Measurements from ENCODE around the gene LOXL1. TPM values are rescaled to one million over a fixed set of nuclear protein-coding genes. Genes with fewer than 3 reads are reported as not detected.

Gene LOXL1
- total and polyA plus RNA-seq, 9 of the 15 experiments (the other 6 are each of a cell fraction or from before 2014, with no cell fraction given): 0.14 TPM; not detected in 8

GRCh38 chr15:73921254-73921925 is 4.9 kb upstream of the LOXL1 start:
- Histone ChIP-seq H3K27me3 (ENCODE audit: control insufficient read depth in 2 of 2, insufficient read depth in 2 of 2, low read length in 2 of 2) (peaks cover 0 to 23% of the 10 kb centered on the region in 2 experiments; a peak in 2 of 5 replicates), H3K9ac (ENCODE audit: insufficient read depth in 1 of 2, low read depth in 2 of 2, low read length in 2 of 2) (no peak overlapping the region), H3K36me3 (ENCODE audit: control insufficient read depth, insufficient read depth, low read length) (no peaks in the 10 kb centered on the region), H4K20me1 (replicated peaks; ENCODE audit: control insufficient read depth, insufficient read depth, low read length) (no peaks in the 10 kb centered on the region), H3K4me3 (no peak overlapping the region), H3K9me1 (ENCODE audit: control insufficient read depth, insufficient read depth, low read length) (no peaks in the 10 kb centered on the region), H3K4me1 (replicated peaks in 1 of 2; ENCODE audit: control insufficient read depth in 2 of 2, insufficient read depth in 2 of 2, low read length in 2 of 2) (peaks cover 0 to 9% of the 10 kb centered on the region in 2 experiments; a peak in 4 of 5 replicates), H3K4me2 (ENCODE audit: insufficient read depth, low read length) (no peak overlapping the region), H2AFZ (ENCODE audit: low read depth, low read length) (no peak overlapping the region), H3K79me2 (ENCODE audit: control insufficient read depth, insufficient read depth, low read length) (no peaks in the 10 kb centered on the region), H3K27ac (ENCODE audit: extremely low read depth, low read depth, low read length) (no peak overlapping the region), H3K9me3 (replicated peaks; ENCODE audit: control insufficient read depth, insufficient read depth, low read depth, low read length) (no peaks in the 10 kb centered on the region)
- TF ChIP-seq PKNOX1 (IDR thresholded peaks at IDR 0.05): peak; percentile 30; the same call in 1 of the 2 replicates
- no peak for TF ChIP-seq ZNF639 (CRISPR knock-in tag; conservative IDR thresholded peaks at IDR 0.05 in 1 of 2, IDR thresholded peaks at IDR 0.05 in 1 of 2)
- peak; percentile 27 for TF ChIP-seq MEIS2 (IDR thresholded peaks at IDR 0.05; ENCODE audit: partially characterized antibody)
- no peak for TF ChIP-seq PBX2 (CRISPR knock-in tag; IDR thresholded peaks at IDR 0.05; ENCODE audit: low read depth)
- peak; percentile 50; the same call in 1 of the 2 replicates for TF ChIP-seq PBX2 (tag; conservative IDR thresholded peaks at IDR 0.05; ENCODE audit: low read depth)
- no peak for FAIRE-seq
- in situ Hi-C loops (cut with MboI): no loop called here
- 9% methylated on average over 4 of the region's 4 CpGs for WGBS (ENCODE audit: insufficient coverage, low coverage, missing lambda C conversion rate)
- intact Hi-C loops (cut with micrococcal nuclease): no loop called here
- no peak for DNase-seq (ENCODE audit: extremely low read depth in 1 of 4, low spot score in 3 of 4)
- ChIA-PET POLR2A (no interaction called here), CTCF (ENCODE audit: low intra/inter-chr PET ratio) (no interaction called here)
- BruUV-seq (replicated peaks): no TSS peak
- ATAC-seq: no peak

All from K562 (cell line).